K562 (cell line): ENCODE measurements around the gene FAAP100.

Source experiments
- ARNT ChIP-seq, 2 experiments: fragments of 450-650 bp; IDR thresholded peaks; 2 replicates each; pipeline ENCODE4 v1.6.1; 2016; ENCODE audit warnings: mild to moderate bottlenecking in 1 of 2
- CBFA2T2 ChIP-seq: fragments of 450-650 bp; conservative IDR thresholded peaks from 2 replicates; pipeline ENCODE4 v1.6.1; 2017; ENCODE audit warnings: mild to moderate bottlenecking
- TAF15 ChIP-seq: fragments of 200-400 bp; formaldehyde crosslinking; IDR thresholded peaks from 2 replicates; pipeline ENCODE4 v1.6.1; 2017; ENCODE audit warnings: mild to moderate bottlenecking, low read depth, low read length, moderate library complexity
- TEAD4 ChIP-seq, 2 experiments: sonication (generic) in 1 of 2; formaldehyde crosslinking in 1 of 2; IDR thresholded peaks; 2 replicates each; pipeline versions ENCODE4 v1.6.1 to v1.8.0; 2012 to 2022; ENCODE audit warnings: borderline replicate concordance in 1 of 2, inconsistent platforms in 1 of 2, low read length in 1 of 2, mild to moderate bottlenecking in 1 of 2, missing genetic modification reagents in 1 of 2
- ZC3H4 ChIP-seq: sonication (generic); formaldehyde crosslinking; IDR thresholded peaks from 2 replicates; pipeline ENCODE4 v1.9.0; 2021; ENCODE audit warnings: missing genetic modification reagents, borderline replicate concordance
- TF ChIP-seq, protein P1 (sequence below), 2 experiments: fragments of 450-650 bp in 1 of 2; IDR thresholded peaks; 2 replicates each; pipeline ENCODE4 v1.6.1; 2011 to 2017; ENCODE audit warnings: low read depth in 2 of 2, antibody characterized with exemption in 1 of 2, borderline replicate concordance in 1 of 2, low read length in 1 of 2, mild to moderate bottlenecking in 1 of 2, mixed read lengths in 1 of 2; ENCODE audit not compliant: control insufficient read depth in 1 of 2
- TF ChIP-seq, protein P2 (sequence below), 3 experiments: IDR thresholded peaks in 2 of 3; conservative IDR thresholded peaks in 1 of 3; 2 replicates each; pipeline ENCODE4 v1.5.1; 2011 to 2012; ENCODE audit warnings: low read length in 3 of 3, mild to moderate bottlenecking in 3 of 3, control low read depth in 2 of 3, improper control_type of control experiment in 1 of 3, inconsistent platforms in 1 of 3, low read depth in 1 of 3, mixed read lengths in 1 of 3, moderate library complexity in 1 of 3; ENCODE audit not compliant: insufficient read depth in 2 of 3
- TF ChIP-seq, protein P3 (sequence below): sonication (generic); formaldehyde crosslinking; IDR thresholded peaks from 2 replicates; pipeline ENCODE4 v1.5.0; 2020; ENCODE audit warnings: missing genetic modification reagents
- TF ChIP-seq, protein P4 (sequence below): sonication (generic); formaldehyde crosslinking; IDR thresholded peaks from 2 replicates; pipeline ENCODE4 v1.9.0; 2022; ENCODE audit warnings: mild to moderate bottlenecking, missing genetic modification reagents

DNA sequence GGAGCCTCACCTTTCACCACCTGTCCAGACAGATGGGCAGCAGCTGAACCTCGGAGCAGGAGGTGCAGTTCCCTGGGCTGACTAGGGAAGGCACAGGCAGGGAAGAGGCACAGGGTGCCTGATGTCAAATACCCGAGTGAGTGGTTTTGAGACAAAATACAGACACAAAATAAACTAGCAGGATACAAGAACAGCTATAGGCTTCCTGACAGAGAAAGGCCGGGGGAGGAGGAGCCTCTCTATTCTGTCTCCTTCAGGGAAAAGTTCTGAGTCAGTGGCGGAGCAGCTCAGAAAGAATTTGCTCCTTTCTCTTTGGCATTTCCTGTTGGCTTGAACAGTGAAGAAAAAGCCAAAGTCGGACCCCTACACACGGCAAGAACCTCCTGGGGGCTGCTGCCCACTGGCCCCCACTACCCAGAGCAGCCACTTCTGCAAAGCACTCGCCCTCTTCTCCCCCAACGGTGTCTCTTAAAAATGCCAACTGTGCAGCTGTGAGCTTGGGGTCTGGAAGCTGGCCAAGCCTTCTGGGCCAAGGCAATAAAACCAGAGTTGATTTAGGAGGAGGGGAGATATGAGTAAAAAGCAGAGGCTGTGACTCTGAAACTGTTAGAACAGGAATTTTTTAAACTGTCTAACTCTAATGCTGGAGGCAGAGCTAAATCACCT, 14.4 kb upstream of the FAAP100 start:
- TF ChIP-seq ARNT (IDR thresholded peaks at IDR 0.05) (no peak), ZC3H4 (CRISPR knock-in tag) (no peak), TAF15 (no peak), CBFA2T2 (no peak), TEAD4 (IDR thresholded peaks at IDR 0.05; ENCODE audit: low read length) (no peak), TEAD4 (CRISPR knock-in tag; IDR thresholded peaks at IDR 0.05; ENCODE audit: borderline replicate concordance) (no peak)
- TF ChIP-seq, protein P1, sequence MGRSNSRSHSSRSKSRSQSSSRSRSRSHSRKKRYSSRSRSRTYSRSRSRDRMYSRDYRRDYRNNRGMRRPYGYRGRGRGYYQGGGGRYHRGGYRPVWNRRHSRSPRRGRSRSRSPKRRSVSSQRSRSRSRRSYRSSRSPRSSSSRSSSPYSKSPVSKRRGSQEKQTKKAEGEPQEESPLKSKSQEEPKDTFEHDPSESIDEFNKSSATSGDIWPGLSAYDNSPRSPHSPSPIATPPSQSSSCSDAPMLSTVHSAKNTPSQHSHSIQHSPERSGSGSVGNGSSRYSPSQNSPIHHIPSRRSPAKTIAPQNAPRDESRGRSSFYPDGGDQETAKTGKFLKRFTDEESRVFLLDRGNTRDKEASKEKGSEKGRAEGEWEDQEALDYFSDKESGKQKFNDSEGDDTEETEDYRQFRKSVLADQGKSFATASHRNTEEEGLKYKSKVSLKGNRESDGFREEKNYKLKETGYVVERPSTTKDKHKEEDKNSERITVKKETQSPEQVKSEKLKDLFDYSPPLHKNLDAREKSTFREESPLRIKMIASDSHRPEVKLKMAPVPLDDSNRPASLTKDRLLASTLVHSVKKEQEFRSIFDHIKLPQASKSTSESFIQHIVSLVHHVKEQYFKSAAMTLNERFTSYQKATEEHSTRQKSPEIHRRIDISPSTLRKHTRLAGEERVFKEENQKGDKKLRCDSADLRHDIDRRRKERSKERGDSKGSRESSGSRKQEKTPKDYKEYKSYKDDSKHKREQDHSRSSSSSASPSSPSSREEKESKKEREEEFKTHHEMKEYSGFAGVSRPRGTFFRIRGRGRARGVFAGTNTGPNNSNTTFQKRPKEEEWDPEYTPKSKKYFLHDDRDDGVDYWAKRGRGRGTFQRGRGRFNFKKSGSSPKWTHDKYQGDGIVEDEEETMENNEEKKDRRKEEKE (IDR thresholded peaks at IDR 0.05; ENCODE audit: borderline replicate concordance in 1 of 2, control insufficient read depth in 1 of 2, low read depth in 2 of 2, low read length in 1 of 2), result no peak
- TF ChIP-seq, protein P2, sequence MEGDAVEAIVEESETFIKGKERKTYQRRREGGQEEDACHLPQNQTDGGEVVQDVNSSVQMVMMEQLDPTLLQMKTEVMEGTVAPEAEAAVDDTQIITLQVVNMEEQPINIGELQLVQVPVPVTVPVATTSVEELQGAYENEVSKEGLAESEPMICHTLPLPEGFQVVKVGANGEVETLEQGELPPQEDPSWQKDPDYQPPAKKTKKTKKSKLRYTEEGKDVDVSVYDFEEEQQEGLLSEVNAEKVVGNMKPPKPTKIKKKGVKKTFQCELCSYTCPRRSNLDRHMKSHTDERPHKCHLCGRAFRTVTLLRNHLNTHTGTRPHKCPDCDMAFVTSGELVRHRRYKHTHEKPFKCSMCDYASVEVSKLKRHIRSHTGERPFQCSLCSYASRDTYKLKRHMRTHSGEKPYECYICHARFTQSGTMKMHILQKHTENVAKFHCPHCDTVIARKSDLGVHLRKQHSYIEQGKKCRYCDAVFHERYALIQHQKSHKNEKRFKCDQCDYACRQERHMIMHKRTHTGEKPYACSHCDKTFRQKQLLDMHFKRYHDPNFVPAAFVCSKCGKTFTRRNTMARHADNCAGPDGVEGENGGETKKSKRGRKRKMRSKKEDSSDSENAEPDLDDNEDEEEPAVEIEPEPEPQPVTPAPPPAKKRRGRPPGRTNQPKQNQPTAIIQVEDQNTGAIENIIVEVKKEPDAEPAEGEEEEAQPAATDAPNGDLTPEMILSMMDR (IDR thresholded peaks at IDR 0.05 in 2 of 3, conservative IDR thresholded peaks at IDR 0.05 in 1 of 3; ENCODE audit: insufficient read depth in 2 of 3, low read depth in 1 of 3, low read length in 3 of 3), result no peak
- TF ChIP-seq, protein P3, sequence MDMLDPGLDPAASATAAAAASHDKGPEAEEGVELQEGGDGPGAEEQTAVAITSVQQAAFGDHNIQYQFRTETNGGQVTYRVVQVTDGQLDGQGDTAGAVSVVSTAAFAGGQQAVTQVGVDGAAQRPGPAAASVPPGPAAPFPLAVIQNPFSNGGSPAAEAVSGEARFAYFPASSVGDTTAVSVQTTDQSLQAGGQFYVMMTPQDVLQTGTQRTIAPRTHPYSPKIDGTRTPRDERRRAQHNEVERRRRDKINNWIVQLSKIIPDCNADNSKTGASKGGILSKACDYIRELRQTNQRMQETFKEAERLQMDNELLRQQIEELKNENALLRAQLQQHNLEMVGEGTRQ (CRISPR knock-in tag), result no peak
- TF ChIP-seq, protein P4, sequence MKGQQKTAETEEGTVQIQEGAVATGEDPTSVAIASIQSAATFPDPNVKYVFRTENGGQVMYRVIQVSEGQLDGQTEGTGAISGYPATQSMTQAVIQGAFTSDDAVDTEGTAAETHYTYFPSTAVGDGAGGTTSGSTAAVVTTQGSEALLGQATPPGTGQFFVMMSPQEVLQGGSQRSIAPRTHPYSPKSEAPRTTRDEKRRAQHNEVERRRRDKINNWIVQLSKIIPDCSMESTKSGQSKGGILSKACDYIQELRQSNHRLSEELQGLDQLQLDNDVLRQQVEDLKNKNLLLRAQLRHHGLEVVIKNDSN (CRISPR knock-in tag), result no peak
